ENCODE results near the gene S100A2.

Gene S100A2

DNA sequence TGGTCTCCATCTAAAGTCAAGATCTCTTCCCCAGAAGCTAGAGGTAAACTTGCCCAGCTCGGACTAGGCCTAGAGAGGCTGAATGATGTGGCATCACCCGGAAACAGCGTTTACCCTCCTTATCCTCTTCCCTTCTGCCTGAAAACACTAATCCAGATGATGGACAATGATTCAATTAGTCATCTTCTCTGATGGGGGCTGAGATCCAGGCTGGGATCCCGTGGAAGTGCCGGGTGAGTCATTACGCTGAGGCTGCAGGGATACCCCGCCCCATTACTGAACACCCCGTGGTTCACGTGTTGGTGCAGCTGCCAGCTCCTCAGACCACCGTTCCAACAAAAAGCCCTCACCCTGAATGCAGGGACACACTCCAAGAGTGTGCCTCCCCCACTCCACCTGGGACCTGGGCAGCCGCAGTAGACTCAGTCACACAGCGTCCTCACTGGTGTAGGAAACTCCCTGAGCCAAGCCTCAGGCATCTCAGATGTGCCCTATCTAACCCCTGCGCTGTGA lies 31.9 kb downstream of the S100A2 start:
- H3K27ac ChIP-seq (replicated peaks), result no peak overlapping the region
- DNase-seq (ENCODE audit: low read depth in 1 of 2, low spot score in 1 of 2), result no peak

DNA sequence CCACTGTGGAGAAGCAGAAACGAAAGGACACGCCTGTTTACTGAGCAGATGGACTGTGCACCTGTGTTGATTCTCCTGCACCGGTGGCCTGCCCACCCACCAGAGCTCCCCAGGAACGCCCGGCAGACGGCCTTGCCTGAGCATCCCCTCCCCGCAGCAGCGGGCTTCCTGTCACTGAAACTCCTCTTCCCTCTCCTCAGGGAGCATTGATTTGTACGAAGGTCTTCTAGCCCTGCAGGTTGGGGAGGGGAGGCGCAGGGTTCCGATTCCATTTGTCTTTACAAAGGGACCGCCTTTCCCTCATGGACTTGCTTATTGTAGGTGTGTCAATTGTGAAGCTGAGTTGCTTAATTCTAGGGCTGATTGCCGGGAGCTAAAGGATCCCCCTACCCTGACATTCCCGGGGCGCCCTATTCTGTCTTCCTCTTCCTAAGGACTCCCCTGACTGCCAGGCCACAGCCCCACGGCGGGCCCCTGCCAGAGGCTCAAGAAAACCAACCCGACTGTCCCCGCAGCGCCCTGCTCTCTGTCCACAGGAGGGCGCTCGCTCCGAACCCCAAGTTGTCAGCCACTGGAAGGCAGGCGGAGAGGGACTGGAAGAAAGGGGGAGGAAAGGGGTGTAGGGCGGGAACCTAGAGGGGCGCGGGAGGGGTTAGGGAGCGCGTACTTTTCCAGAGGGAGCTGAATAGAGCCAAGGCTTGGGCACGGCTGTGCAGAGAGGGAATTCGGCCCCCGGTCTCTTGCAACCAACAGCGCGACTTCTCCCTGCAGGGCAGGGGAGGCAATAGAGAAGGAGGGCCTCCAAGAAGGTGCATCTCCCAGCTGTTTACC lies 32.7 kb downstream of the S100A2 start:
- H3K4me3 ChIP-seq (replicated peaks; ENCODE audit: insufficient read depth, low read length), result no peak overlapping the region
- no peak overlapping the region for H3K27ac ChIP-seq (replicated peaks)
- peak in 1 of 2 experiments; percentile 79 for DNase-seq (ENCODE audit: low read depth in 1 of 2, low spot score in 1 of 2)
- no peak for TF ChIP-seq GABPA (IDR thresholded peaks at IDR 0.05; ENCODE audit: low read depth)
- no peak for TF ChIP-seq POLR2AphosphoS5 (IDR thresholded peaks at IDR 0.05; ENCODE audit: low read depth)
- TF ChIP-seq, protein P1, sequence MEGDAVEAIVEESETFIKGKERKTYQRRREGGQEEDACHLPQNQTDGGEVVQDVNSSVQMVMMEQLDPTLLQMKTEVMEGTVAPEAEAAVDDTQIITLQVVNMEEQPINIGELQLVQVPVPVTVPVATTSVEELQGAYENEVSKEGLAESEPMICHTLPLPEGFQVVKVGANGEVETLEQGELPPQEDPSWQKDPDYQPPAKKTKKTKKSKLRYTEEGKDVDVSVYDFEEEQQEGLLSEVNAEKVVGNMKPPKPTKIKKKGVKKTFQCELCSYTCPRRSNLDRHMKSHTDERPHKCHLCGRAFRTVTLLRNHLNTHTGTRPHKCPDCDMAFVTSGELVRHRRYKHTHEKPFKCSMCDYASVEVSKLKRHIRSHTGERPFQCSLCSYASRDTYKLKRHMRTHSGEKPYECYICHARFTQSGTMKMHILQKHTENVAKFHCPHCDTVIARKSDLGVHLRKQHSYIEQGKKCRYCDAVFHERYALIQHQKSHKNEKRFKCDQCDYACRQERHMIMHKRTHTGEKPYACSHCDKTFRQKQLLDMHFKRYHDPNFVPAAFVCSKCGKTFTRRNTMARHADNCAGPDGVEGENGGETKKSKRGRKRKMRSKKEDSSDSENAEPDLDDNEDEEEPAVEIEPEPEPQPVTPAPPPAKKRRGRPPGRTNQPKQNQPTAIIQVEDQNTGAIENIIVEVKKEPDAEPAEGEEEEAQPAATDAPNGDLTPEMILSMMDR (IDR thresholded peaks at IDR 0.05; ENCODE audit: insufficient read depth, low read length), result peak; percentile 67
- TF ChIP-seq, protein P2, sequence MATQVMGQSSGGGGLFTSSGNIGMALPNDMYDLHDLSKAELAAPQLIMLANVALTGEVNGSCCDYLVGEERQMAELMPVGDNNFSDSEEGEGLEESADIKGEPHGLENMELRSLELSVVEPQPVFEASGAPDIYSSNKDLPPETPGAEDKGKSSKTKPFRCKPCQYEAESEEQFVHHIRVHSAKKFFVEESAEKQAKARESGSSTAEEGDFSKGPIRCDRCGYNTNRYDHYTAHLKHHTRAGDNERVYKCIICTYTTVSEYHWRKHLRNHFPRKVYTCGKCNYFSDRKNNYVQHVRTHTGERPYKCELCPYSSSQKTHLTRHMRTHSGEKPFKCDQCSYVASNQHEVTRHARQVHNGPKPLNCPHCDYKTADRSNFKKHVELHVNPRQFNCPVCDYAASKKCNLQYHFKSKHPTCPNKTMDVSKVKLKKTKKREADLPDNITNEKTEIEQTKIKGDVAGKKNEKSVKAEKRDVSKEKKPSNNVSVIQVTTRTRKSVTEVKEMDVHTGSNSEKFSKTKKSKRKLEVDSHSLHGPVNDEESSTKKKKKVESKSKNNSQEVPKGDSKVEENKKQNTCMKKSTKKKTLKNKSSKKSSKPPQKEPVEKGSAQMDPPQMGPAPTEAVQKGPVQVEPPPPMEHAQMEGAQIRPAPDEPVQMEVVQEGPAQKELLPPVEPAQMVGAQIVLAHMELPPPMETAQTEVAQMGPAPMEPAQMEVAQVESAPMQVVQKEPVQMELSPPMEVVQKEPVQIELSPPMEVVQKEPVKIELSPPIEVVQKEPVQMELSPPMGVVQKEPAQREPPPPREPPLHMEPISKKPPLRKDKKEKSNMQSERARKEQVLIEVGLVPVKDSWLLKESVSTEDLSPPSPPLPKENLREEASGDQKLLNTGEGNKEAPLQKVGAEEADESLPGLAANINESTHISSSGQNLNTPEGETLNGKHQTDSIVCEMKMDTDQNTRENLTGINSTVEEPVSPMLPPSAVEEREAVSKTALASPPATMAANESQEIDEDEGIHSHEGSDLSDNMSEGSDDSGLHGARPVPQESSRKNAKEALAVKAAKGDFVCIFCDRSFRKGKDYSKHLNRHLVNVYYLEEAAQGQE (IDR thresholded peaks at IDR 0.05; ENCODE audit: insufficient replicate concordance, low read depth), result no peak
- TF ChIP-seq SPI1 (IDR thresholded peaks at IDR 0.05; ENCODE audit: borderline replicate concordance, low read depth), result no peak
- no peaks in the 10 kb centered on the region for H3K27me3 ChIP-seq (ENCODE audit: insufficient read depth, poor library complexity, severe bottlenecking)

More for the DNA sequence above, 31.9 kb downstream of the S100A2 start:
- no peak overlapping the region for H3K4me3 ChIP-seq (replicated peaks; ENCODE audit: insufficient read depth, low read length)
- no peaks in the 10 kb centered on the region for H3K27me3 ChIP-seq (ENCODE audit: insufficient read depth, poor library complexity, severe bottlenecking)
- TF ChIP-seq, protein P2 (IDR thresholded peaks at IDR 0.05; ENCODE audit: insufficient replicate concordance, low read depth), result no peak
- TF ChIP-seq SPI1 (IDR thresholded peaks at IDR 0.05; ENCODE audit: borderline replicate concordance, low read depth) (no peak), POLR2AphosphoS5 (IDR thresholded peaks at IDR 0.05; ENCODE audit: low read depth) (no peak), GABPA (IDR thresholded peaks at IDR 0.05; ENCODE audit: low read depth) (no peak)
- TF ChIP-seq, protein P1 (IDR thresholded peaks at IDR 0.05; ENCODE audit: insufficient read depth, low read length), result no peak

DNA sequence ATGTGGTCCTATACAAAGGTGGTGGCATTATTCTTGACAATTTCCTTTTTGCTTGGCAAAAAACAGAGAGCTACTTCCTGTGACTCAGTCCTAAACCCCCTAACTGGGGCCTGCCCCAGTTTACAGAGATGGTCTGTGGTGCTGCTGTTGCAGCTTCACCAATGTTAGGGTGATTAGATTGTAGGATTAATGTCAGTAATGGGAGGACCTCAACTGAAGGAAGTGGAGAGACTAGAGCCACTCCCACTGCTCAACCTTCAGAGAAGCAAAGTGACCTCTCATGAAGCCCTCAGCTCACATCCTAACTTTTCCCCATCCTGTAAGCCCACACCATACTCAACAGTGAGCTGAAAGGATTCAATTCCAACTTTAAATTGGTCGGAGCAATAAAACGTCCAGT lies 33.5 kb downstream of the S100A2 start:
- Histone ChIP-seq H3K27ac (replicated peaks) (no peak overlapping the region), H3K27me3 (ENCODE audit: insufficient read depth, poor library complexity, severe bottlenecking) (no peaks in the 10 kb centered on the region), H3K4me3 (replicated peaks; ENCODE audit: insufficient read depth, low read length) (no peak overlapping the region)
- TF ChIP-seq GABPA (IDR thresholded peaks at IDR 0.05; ENCODE audit: low read depth) (no peak), SPI1 (IDR thresholded peaks at IDR 0.05; ENCODE audit: borderline replicate concordance, low read depth) (no peak), POLR2AphosphoS5 (IDR thresholded peaks at IDR 0.05; ENCODE audit: low read depth) (no peak)
- TF ChIP-seq, protein P2 (IDR thresholded peaks at IDR 0.05; ENCODE audit: insufficient replicate concordance, low read depth), result no peak
- TF ChIP-seq, protein P1 (IDR thresholded peaks at IDR 0.05; ENCODE audit: insufficient read depth, low read length), result no peak
- no peak for DNase-seq (ENCODE audit: low read depth in 1 of 2, low spot score in 1 of 2)

All from HL-60 (cell line).